GM18861 (cell line): ENCODE data around the gene DSCAML1.

Source experiments
- ATAC-seq: cut with Tn5 transposase; IDR thresholded peaks from one replicate; pipeline ENCODE4 v1.9.1; 2021; ENCODE audit not compliant: unreplicated experiment

Gene DSCAML1

DNA sequence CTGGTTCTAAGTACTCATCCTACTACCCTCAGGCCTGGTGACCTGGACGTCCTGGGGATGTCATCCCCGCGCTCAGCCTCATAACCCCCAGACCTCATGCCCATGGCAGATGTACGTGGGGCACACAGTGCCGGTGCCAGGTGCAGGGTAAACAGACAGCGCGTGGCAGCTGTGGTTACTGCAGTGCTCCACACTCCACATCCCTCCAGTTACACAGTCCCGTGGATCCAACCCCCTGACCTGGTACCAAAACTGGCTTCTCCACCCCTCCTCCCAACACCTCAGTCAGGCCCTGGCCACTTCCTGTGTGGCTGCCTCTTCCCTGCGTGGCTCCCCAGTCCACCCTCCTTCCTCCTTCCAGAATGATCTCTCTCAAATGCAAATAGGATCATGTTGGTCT is 95.2 kb downstream of the DSCAML1 start:
- ATAC-seq, result no peak

DNA sequence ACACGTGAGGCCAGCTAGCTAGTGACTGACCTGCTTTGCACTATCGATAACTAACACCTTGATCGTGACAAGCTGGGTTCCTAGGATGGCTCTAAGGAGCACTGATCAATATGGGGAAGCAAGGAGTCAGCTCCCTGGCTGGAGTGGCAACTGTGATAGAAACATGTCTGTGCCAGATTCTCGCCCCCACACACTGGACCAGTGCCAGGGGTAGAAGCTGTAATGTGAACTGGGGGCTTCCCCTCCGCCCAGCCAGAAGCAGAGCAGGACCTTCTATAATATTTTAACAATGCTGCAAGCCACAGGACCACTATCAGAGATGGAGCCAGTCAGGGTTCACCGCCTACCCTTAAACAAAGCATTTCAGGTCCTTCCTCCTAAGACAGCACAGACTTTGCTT is 96.5 kb downstream of the DSCAML1 start:
- ATAC-seq, result no peak

GRCh38 chr11:117697319-117697718 is 99.7 kb downstream of the DSCAML1 start:
- ATAC-seq, result no peak

GRCh38 chr11:117696540-117696939 is 100.5 kb downstream of the DSCAML1 start:
- no peak for ATAC-seq

GRCh38 chr11:117693344-117693743 is 103.7 kb downstream of the DSCAML1 start:
- no peak for ATAC-seq

DNA sequence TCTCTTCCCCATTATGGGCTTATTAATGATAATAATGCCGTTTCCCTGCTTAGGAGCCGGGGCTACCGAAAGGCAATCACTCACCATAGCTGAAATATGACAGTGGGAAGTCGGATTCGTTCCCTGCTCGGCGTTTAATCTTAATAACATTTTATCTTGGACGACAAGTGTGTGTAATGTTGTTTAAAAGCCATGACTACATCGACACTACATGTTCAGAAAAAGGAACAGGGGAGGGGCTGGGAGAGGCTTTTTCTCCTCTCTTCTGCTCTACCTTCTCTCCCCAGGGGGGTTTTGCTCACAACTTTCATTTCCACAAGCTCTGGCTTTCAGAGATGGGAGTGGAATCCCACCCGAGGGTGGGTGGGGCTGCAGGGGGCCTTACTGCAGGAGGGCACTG is 105.5 kb downstream of the DSCAML1 start:
- no peak for ATAC-seq

DNA sequence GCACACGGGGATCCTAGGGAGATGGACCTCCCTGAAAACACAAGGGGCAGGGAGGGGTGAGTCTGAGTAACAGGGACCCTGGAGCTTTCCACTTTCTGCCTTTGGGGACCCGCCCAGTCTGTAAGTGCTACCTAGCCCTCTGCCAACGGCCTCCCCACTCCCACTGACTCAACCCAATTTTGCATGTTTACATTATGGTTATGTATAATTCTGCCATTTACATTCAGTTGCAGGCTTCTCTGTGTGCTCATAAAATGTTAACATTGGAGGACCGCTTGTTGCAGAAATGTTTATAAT is 105.8 kb downstream of the DSCAML1 start:
- ATAC-seq, result no peak

DNA sequence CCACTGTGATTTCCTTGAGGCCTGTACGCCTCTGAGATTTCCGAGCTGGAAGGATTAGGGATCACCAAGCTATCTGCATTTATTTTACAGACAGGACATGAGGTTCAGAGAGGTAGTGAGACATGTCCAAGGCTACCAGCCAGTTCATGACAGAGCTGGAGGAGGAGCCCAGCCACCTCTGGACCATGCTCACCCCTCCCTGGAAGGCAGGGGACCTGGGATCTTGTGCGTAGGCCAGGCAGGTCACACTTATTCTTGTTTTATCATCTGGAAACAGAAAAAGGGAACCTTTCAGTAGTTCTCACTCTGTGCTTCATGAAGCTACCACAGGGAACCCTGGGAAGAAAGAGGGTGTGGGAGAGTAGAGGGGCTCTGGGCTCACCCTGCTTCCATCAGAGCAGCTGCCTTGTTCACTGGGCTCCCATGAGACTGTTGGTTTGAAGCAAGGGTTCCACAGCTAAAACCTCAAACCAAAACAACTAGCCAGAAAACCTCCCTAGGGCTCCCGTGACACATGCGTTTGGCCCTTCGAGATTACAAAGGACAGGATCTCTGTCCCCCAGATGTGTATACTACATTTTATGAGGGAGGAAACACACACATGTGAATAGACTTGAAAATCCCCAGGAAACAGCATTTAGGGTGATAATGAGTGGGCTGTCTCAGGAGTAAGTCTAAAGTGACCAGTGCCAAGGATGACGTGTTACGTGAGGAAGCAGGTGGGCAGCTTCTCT is 106.4 kb downstream of the DSCAML1 start:
- ATAC-seq, result no peak

- no peak for ATAC-seq
These were observed 108.7 kb downstream of the DSCAML1 start for GRCh38 chr11:117688255-117688797.

DNA sequence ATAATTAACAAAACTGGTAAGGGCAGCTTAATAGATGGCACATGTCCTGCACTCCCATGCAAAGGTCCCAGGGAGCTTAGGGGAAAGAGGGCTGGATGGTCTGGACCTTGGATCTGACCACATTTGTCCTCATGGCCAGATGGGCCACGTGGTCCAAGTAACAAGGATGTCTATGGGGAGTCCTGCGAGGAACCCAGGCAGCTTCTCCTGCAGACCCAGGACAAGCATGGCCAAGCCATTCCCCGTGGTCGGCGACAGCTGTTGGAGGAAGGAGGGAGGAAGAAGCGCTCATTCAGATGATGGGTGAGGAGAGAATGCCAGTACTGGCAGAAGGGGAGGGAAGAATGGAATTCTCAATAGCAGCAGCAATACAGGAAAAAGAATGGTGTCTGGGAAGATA is 109.2 kb downstream of the DSCAML1 start:
- ATAC-seq, result no peak

- no peak for ATAC-seq
These were observed 110.3 kb downstream of the DSCAML1 start for GRCh38 chr11:117686711-117687110.

GRCh38 chr11:117685566-117685965 is 111.5 kb downstream of the DSCAML1 start:
- ATAC-seq, result no peak

- no peak for ATAC-seq
These were observed 112.3 kb downstream of the DSCAML1 start for GRCh38 chr11:117684731-117685130.

- ATAC-seq, result no peak
These were observed 112.9 kb downstream of the DSCAML1 start for GRCh38 chr11:117684111-117684510.

- no peak for ATAC-seq
These were observed 115.6 kb downstream of the DSCAML1 start for GRCh38 chr11:117681438-117681837.

GRCh38 chr11:117679461-117679860 is 117.6 kb downstream of the DSCAML1 start:
- no peak for ATAC-seq

DNA sequence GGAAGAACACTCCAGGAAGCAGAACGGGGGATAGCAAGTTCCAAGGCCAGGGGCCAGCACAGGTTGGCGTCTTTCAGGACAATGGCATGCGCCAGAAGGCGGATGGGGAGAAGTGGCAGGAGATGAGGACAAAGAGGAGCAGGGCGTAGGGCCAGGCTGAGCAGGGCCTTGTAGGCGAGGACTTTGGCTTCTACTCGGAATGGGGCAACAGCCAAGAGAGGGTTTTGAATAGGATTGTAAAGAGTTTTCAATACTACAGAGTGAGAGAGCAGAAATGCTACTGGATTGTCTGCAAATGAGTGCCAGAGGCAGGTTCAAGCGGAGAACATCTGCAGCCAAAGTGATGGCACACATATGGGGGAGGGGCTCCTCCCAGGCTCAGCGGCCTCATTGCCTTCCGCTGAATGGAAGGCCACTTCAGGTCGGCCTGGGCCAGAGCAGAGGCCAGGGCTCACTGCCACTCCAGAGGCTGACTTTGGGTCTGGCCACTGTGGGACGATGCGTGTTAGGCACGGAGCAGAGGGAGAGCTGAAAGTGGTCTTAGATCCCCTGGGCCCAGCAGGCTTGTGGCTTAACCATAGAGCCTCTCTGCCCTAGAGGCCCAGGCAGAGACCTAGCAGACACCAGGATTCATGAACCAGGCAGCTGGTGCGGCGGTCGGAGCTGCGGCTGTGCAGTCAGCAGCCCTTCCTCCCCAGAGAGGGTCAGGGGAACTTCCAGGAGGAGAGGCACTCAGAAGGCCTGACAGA is 118.2 kb downstream of the DSCAML1 start:
- ATAC-seq, result no peak

- ATAC-seq, result no peak
These were observed 119.2 kb downstream of the DSCAML1 start for GRCh38 chr11:117677729-117678310.

GRCh38 chr11:117676501-117676900 is 120.5 kb downstream of the DSCAML1 start:
- no peak for ATAC-seq

DNA sequence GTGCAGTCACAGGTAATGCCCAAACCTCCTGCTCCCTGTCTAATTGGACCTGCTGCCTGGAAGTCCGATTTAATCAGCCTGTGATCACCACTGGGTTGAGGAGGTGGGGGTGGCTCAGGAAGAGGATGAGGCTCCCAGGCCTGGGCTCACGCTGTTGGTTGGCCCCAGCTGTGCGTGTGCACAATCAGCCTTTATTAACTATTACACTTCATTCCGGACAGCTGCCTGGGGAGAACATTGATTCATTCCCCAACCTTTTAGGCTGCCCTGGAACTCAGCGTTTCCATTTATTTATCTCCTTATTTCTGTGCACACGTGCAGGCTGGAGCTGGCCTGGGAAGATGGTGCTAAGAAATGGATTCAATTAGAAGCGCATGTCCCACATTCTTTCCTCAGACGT is 123.4 kb downstream of the DSCAML1 start:
- ATAC-seq, result no peak

DNA sequence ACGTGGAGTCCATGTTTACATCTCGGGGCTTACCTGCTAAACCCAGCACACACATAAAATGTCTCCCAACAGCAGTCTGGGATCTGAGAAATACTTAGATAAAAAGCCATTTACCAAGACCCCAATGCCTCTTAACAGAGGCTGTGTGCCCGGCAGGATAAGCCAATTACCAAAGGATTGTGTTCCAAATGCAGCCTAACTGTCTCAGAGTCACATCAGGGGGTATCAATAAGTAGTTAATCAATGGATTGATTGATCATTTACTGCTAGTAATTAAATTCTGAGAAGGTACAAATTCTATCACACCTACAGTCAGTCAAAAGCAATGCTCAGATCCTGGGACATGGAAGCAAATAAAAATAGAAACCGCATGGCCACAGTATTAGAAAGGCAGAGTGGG is 125.6 kb downstream of the DSCAML1 start:
- ATAC-seq, result no peak

GRCh38 chr11:117670924-117671323 is 126.1 kb downstream of the DSCAML1 start:
- ATAC-seq, result no peak
